T-helper 9 cell (primary cell): ENCODE measurements around the gene RASGRP4.
"Not testable (repeated sequence)": the region's sequence is repeated elsewhere in the genome, so short reads cannot be mapped to it uniquely, and the experiment has no call there.

ENCODE experiments used
- DNase-seq: peaks from one replicate; pipeline ENCODE4 v3.0.0-alpha.2; 2020

The RASGRP4 gene

GRCh38 chr19:38445362-38445761, 19.3 kb upstream of the RASGRP4 start:
- no peak for DNase-seq

- DNase-seq = no peak
Measured at GRCh38 chr19:38444026-38444425, 18.0 kb upstream of the RASGRP4 start.

- no peak for DNase-seq
Measured at GRCh38 chr19:38443458-38443999, 17.5 kb upstream of the RASGRP4 start.

- DNase-seq = no peak
Measured at GRCh38 chr19:38442736-38443135, 16.7 kb upstream of the RASGRP4 start.

- no peak for DNase-seq
Measured at GRCh38 chr19:38441657-38442348, 15.8 kb upstream of the RASGRP4 start.

GRCh38 chr19:38440592-38440991, 14.6 kb upstream of the RASGRP4 start:
- DNase-seq = no peak

GRCh38 chr19:38437917-38438316, 11.9 kb upstream of the RASGRP4 start:
- DNase-seq = no peak

- DNase-seq = no peak
Measured at GRCh38 chr19:38437295-38437694, 11.3 kb upstream of the RASGRP4 start.

- DNase-seq = no peak
Measured at GRCh38 chr19:38434549-38435051, 8.6 kb upstream of the RASGRP4 start.

GRCh38 chr19:38433268-38433733, 7.3 kb upstream of the RASGRP4 start, which contains the start of gene RYR1:
RYR1 (plus strand) TSS chr19:38433691; CDS start chr19:38433830, 139 bp downstream.
- no peak for DNase-seq

GRCh38 chr19:38430931-38431330, 4.9 kb upstream of the RASGRP4 start:
- DNase-seq = no peak

GRCh38 chr19:38429811-38430156, 3.8 kb upstream of the RASGRP4 start:
- no peak for DNase-seq

GRCh38 chr19:38429055-38429810, 3.2 kb upstream of the RASGRP4 start:
- DNase-seq = no peak

- not testable (repeated sequence) for DNase-seq
Measured at GRCh38 chr19:38427035-38427677, 1.1 kb upstream of the RASGRP4 start.

- no peak for DNase-seq
Measured at GRCh38 chr19:38425222-38425809, 703 bp downstream of the RASGRP4 start.

- DNase-seq = no peak
Measured at GRCh38 chr19:38424272-38424671, 1.7 kb downstream of the RASGRP4 start.

- no peak for DNase-seq
Measured at GRCh38 chr19:38422438-38422837, 3.6 kb downstream of the RASGRP4 start.

- DNase-seq = no peak
Measured at GRCh38 chr19:38421856-38422255, 4.2 kb downstream of the RASGRP4 start.

GRCh38 chr19:38420935-38421334, 5.1 kb downstream of the RASGRP4 start:
- DNase-seq = no peak

- DNase-seq = peak; percentile 28
Measured at GRCh38 chr19:38417544-38418506, 8.2 kb downstream of the RASGRP4 start.

- no peak for DNase-seq
Measured at GRCh38 chr19:38417146-38417543, 8.9 kb downstream of the RASGRP4 start.

GRCh38 chr19:38413416-38413815, 12.6 kb downstream of the RASGRP4 start:
- DNase-seq = no peak
